Measurements from ENCODE around the gene CASP3.
"Not testable (repeated sequence)": the region's sequence is repeated elsewhere in the genome, so short reads cannot be mapped to it uniquely, and the experiment has no call there.

The CASP3 gene

DNA sequence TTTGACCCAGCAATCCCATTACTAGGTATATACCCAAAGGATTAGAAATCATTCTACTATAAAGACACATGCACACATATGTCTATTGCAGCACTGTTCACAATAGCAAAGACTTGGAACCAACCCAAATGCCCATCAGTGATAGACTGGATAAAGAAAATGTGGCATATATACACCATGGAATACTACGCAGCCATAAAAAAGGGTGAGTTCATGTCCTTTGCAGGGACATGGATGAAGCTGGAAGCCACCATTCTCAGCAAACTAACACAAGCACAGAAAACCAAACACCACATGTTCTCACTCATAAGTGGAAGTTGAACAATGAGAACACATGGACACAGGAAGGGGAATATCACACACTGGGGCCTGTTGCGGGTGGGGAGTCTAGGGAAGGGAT, 41.8 kb downstream of the CASP3 start:
- in situ Hi-C loops (cut with MboI; ENCODE audit: low pct_unique_long_range_greater_than_20kb, low sequenced_read_pairs); DNase-seq: not testable (repeated sequence)

DNA sequence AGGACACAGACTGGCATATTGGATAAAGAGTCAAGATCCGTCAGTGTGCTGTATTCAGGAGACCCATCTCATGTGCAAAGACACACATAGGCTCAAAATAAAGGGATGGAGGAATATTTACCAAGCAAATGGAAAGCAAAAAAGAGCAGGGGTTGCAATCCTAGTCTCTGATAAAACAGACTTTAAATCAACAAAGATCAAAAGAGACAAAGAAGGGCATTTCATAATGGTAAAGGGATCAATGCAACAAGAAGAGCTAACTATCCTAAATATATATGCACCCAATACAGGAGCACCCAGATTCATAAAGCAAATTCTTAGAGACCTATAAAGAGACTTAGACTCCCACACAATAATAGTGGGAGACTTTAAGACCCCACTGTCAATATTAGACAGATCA, 46.4 kb downstream of the CASP3 start:
- in situ Hi-C loops (cut with MboI; ENCODE audit: low pct_unique_long_range_greater_than_20kb, low sequenced_read_pairs) = not testable (repeated sequence)

DNA sequence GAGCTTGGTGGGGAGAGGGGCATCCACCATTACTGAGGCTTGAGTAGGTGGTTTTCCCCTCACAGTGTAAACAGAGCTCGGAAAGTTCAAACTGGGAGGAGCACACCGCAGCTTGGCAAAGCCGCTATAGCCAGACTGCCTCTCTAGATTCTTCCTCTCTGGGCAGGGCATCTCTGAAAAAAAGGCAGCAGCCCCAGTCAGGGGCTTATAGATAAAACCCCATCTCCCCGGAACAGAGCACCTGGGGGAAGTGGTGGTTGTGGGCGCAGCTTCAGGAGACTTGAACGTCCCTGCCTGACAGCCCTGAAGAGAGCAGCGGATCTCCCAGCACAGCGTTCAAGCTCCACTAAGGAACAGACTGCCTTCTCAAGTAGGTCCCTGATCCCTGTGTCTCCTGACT, 48.3 kb downstream of the CASP3 start:
- in situ Hi-C loops (cut with MboI; ENCODE audit: low pct_unique_long_range_greater_than_20kb, low sequenced_read_pairs) = not testable (repeated sequence)

More for the DNA sequence above, 46.4 kb downstream of the CASP3 start:
- DNase-seq = not testable (repeated sequence)

DNA sequence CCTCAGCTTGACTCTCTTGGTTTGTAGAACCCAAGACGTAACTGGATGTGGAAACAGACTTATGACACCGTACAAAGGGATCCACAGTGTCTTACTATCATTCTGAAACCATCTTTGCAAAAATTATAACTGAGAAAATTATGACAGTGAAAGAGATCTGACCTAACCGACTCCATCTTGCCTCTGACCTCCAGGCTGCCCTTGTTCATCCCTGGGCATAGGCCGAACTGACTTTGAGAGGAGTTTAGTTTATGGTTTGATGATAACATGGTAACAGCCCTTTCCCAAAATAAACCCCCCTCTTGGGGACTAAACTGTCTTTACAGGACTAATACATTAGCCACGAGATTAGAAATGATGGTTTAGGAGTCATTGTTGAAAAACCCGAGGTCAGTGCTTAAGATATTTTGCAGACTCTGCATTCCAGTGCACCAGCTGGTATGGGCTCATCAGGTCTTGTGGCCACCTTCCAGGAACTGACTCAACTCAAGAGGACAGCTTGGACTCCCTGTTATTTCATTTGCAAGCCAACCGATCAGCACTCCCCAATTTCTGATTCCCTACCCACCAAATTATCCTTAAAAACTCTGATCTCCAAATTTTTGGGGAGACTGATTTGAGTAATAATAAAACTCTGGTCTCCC, 49.6 kb downstream of the CASP3 start:
- in situ Hi-C loops (cut with MboI; ENCODE audit: low pct_unique_long_range_greater_than_20kb, low sequenced_read_pairs) = no loop called here
- no peak for DNase-seq

More for the DNA sequence above, 48.3 kb downstream of the CASP3 start:
- DNase-seq = not testable (repeated sequence)

DNA sequence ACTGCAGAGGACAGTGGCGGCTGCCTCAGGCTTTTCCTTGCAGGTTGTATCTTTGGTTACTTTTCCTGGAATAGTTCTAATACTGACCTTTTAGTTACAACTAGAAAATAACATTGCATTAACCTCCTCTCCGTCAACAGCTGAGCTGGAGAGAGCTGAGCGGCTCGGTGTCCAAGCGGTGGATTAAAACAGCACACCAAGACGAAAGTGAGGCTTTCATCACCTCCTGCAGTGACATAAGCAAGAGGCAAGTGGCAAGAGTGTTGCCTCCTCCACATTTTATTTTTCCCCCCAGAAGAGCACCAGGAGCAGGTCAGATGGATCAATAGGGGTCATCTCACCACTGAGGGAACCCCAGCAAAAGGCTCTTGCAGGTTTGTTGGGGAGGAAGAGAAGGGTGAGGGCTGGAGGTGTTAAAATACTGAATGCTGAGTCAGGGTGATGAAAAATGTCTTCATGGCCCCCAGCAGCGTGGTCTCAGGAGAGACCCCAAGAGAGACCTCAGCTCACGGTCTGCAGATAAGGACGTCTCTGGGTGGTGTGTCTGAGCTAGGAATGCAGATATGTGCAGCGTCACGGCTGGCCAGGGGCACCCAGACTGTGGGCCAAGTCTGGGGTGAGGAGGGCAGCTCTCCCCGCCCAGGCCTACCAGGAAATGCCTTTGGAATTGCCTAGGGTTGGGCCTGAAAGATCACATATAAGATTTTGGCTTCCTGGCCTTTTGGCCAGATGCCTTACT, 50.3 kb downstream of the CASP3 start:
- in situ Hi-C loops (cut with MboI; ENCODE audit: low pct_unique_long_range_greater_than_20kb, low sequenced_read_pairs) = no loop called here

DNA sequence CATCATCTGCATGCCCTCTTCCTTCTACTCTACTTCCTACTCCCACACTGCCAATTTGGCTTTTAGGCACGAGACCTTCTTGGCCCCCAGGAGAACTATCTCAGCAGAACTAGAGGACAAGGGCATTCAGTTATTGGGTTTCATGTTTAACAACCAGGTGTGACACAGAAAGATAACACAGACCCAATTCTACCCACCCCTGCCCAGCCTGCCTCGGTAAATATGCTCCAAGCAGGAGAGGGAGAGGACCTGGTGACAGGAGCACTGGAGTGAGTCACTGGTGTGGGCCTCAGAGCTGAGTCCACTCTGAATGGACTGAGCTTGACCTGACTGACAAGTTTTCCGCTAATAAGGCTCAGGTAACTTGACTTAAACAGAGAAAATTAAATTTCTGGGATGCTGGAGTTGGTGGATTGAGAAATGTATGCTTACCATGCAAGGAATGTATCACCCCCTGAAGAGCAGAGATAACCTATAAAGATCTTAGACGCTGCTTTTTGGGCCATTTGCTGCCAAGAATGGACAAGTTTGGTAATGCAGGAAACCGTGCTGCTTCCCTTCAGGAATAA, 52.5 kb downstream of the CASP3 start:
- in situ Hi-C loops (cut with MboI; ENCODE audit: low pct_unique_long_range_greater_than_20kb, low sequenced_read_pairs) = no loop called here
- no peak for DNase-seq

More for the DNA sequence above, 50.3 kb downstream of the CASP3 start:
- no peak for DNase-seq

DNA sequence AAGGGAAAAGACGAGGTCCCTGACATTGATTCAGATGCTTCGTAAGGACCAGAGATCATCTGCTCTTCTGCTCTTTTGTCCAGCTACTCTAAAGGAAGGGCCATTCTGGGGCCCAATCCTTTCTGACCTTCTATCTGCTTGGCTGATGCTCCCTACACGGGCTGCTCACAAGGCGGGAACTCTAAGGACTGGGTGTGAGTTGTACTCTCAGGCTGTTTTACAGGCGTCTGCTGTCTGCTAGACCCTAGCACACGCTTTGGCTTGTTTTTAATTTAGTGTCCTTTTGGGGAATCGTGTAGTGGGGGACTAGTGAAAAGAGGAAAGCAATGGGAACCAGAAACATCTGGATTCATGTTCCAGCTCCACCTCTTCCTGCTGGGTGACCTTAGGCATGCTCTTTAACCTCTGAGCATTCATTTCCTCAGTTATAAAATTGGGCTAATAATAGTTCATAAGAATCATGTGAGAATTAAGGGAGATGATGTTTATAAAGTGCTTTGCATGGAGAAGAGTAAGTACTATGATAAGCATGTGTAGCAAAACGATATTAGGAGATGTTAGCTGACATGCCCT, 53.1 kb downstream of the CASP3 start:
- in situ Hi-C loops (cut with MboI; ENCODE audit: low pct_unique_long_range_greater_than_20kb, low sequenced_read_pairs) = no loop called here

DNA sequence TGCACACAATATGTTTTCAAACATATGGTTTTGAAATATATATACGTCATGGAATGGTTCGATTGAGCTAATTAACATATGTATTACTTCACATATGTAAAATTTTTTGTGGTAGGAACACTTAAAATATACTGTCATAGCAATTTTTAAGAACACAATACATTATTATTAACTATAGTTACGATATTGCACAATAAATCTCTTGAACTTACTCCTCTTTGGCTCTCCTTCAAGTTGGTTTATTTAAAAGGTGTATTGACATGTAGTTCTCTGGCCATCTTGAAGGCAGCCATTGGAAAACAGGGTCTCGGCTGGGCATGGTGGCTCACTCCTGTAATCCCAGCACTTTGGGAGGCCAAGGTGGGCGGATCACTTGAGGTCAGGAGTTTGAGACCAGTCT, 53.8 kb downstream of the CASP3 start:
- in situ Hi-C loops (cut with MboI; ENCODE audit: low pct_unique_long_range_greater_than_20kb, low sequenced_read_pairs) = no loop called here

More for the DNA sequence above, 53.1 kb downstream of the CASP3 start:
- no peak for DNase-seq

DNA sequence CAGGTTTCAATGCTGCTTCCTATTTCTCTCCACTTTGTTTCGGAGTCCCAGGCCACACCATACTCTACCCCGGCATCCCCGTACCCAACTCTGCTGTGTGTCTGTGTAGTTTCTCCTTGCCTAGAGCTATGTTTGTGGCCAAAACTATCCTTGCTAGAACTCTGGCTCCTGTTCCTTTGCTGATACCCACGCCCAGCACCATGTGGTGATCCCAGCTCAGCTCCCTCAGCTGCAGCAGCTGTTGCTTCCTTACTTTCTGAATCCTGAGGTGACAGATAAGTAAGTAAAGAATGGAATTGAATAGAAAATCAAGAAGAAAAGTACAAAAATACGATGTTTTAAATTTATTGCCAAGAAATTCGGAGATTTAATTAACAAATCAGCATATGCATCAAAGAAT, 55.8 kb downstream of the CASP3 start:
- in situ Hi-C loops (cut with MboI; ENCODE audit: low pct_unique_long_range_greater_than_20kb, low sequenced_read_pairs) = no loop called here
- no peak for DNase-seq

More for the DNA sequence above, 53.8 kb downstream of the CASP3 start:
- no peak for DNase-seq

DNA sequence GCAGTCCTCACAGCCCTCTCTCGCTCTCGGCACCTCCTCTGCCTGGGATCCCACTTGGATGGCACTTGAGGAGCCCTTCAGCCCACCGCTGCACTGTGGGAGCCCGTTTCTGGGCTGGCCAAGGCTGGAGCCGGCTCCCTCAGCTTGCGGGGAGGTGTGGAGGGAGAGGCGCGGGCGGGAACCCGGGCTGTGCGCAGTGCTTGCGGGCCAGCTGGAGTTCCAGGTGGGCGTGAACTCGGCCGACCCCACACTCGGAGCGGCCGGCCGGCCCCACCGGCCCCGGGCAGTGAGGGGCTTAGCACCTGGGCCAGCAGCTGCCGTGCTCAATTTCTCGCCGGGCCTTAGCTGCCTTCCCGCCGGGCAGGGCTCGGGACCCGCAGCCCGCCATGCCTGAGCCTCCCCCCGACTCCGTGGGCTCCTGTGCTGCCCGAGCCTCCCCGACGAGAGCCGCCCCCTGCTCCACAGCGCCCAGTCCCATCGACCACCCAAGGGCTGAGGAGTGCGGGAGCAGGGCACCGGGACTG, 57.4 kb downstream of the CASP3 start:
- in situ Hi-C loops (cut with MboI; ENCODE audit: low pct_unique_long_range_greater_than_20kb, low sequenced_read_pairs); DNase-seq: not testable (repeated sequence)

DNA sequence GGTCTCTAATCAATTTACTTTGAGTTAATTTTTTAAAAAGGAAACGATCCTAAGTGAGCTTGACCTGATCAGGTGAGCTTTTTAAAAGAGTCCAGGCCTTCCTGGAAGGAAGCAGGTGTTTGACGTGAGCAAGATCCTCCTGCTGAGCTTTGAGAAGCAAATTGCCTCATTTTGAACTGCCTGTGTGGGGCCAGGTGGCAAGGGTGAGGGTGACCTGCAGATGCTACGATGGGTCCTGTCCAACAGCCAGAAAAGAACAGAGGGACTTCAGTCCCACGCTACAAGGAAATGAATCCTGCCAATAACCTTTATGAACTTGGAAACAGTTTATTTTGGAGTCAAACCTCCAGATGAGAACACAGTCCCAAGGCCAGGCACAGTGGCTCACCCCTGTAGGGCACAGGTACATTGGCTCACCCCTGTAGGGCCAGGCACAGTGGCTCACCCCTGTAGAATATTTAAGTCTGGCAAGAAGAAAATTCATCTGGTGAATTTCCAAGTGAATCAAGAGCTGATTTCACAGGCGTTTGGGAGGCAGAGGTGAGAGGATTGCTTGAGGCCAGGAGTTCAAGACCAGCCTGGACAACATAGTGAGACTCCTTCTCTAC, 58.1 kb downstream of the CASP3 start:
- in situ Hi-C loops (cut with MboI; ENCODE audit: low pct_unique_long_range_greater_than_20kb, low sequenced_read_pairs) = no loop called here
- no peak for DNase-seq

DNA sequence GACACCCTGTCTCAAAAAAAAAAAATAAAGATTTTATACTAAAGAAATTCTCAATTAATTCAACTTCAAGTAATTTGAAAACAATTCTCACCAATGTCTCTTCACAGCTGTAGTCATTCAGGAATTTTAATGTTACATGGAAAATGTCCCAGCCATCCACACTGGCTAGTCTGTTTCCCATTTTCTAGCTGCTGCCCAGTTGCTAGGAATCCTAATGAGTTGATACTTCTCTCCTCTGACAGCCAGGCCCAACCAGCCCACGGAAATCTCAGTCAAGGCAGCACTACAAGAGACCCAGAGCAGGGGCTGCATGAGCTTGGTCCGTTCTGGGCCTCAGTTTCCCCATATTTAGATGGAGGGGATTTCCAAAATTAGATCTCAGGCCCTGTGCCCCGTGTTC, 59.1 kb downstream of the CASP3 start:
- in situ Hi-C loops (cut with MboI; ENCODE audit: low pct_unique_long_range_greater_than_20kb, low sequenced_read_pairs) = no loop called here
- no peak for DNase-seq

DNA sequence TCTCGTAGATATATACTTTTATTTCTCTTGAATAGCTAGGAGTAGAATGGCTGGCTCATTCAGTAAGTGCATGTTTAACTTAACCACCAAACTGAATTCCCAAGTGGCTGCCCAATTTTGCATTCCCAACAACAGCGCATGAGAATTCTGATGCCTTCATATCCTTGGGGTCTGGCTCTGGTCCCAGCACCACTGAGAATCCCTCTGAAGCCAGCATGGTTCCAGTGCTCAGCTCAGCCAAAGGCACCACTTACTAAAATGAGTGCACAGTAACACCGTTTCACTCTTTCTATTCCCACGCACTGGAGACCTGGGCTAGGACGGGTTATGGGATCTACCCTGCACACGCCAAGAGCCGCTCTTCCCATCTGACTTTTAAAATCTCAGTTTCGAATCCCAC, 60.4 kb downstream of the CASP3 start:
- no peak for DNase-seq
- in situ Hi-C loops (cut with MboI; ENCODE audit: low pct_unique_long_range_greater_than_20kb, low sequenced_read_pairs) = no loop called here

DNA sequence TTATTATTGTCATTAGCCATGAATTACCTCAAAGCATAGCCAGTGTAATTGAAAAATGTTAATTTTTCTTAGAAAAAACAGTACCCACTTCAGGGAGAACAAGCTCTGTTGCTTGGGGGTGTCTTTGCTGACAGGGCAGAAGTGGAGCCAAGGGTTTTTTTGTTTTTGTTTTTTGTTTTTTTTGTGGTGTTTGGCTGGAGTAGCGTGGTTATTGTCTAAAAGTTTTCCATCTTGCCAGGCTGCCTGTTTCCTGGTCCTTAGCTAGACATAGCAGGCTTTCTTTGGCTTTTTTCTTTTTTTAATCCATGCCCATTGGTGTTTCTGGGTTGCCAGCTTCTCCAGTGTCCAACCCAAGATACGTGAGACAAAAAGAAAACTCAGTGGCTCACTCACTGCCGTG, 61.5 kb downstream of the CASP3 start:
- no peak for DNase-seq

DNA sequence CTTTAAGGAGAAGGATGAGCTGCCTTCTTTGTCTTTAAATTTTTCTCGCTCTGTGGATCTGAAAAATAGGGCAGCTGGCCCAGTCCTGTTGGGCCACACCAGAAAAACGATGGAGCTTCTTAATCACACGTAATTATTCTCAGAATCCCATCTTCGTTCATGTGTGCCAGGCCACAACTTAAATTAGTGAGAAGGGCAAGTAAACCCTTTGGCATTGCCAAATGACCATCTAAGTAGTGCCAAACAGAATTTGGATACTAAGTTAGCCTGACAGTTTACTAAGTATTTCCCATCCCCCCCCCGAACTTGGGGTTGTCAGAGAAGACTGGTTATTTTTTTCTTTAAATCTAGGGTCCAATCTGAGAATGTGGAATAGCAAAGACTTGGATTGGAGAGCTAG, 62.0 kb downstream of the CASP3 start:
- in situ Hi-C loops (cut with MboI; ENCODE audit: low pct_unique_long_range_greater_than_20kb, low sequenced_read_pairs) = no loop called here
- no peak for DNase-seq

More for the DNA sequence above, 61.5 kb downstream of the CASP3 start:
- in situ Hi-C loops (cut with MboI; ENCODE audit: low pct_unique_long_range_greater_than_20kb, low sequenced_read_pairs) = no loop called here

DNA sequence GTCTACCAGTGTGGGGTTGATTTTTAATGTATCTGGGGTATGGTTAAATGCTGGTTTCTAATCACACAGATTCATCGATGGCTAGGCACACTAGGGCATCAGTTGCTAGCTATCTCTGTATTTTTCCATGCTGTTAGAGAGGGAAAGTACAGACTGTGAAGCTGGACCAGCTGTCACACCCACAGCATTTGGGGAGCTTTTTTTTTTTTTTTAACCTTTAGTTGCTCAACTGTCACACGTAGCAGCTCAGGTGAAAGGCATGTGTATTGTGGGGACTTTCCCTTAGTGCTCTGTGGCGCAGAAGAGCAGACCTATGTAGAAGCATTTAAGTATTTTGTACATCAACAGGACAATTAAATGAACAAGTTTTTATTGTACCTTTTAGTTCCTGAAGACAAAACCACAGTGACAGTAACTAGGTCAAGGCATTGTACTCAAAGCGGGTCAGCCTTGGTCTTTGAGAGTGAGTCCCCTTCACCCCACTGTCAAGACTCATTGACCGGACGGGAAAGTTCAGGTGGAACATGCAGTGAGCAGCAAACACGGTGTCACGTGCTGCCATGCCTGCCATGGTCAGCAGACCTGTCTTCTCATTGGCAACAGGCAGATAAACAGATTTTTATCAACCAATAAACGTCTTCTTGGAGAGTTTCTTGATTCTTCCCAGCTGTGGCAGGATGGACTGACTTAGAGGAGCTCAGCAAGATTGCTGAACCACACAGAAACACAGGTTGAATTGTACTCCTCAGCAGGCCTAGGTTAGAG, 65.3 kb downstream of the CASP3 start:
- in situ Hi-C loops (cut with MboI; ENCODE audit: low pct_unique_long_range_greater_than_20kb, low sequenced_read_pairs) = no loop called here
- DNase-seq = no peak

Measured in KBM-7 (cell line).